Prostate gland (tissue), 2 donors: ENCODE data around the gene RTBDN.

Experiments used
- POLR2A ChIP-seq: fragments of 450-650 bp; IDR thresholded peaks from one replicate; pipeline ENCODE4 v1.6.1; 2016; ENCODE audit warnings: antibody characterized with exemption, mild to moderate bottlenecking
- POLR2AphosphoS5 ChIP-seq: sonication (generic); formaldehyde crosslinking; IDR thresholded peaks from one replicate; pipeline ENCODE4 v1.6.1; 2017; ENCODE audit warnings: antibody characterized with exemption
- TF ChIP-seq, protein P1 (sequence below), 4 experiments: fragments of 200-600 bp in 2 of 4; fragments of 450-650 bp in 2 of 4; sonication (generic) in 2 of 4; IDR thresholded peaks; 1 replicate in 3 of 4; 2 replicates in 1 of 4; pipeline ENCODE4 v1.5.1; 2016 to 2019; ENCODE audit warnings: antibody characterized with exemption in 4 of 4, mild to moderate bottlenecking in 2 of 4, moderate library complexity in 2 of 4

DNA sequence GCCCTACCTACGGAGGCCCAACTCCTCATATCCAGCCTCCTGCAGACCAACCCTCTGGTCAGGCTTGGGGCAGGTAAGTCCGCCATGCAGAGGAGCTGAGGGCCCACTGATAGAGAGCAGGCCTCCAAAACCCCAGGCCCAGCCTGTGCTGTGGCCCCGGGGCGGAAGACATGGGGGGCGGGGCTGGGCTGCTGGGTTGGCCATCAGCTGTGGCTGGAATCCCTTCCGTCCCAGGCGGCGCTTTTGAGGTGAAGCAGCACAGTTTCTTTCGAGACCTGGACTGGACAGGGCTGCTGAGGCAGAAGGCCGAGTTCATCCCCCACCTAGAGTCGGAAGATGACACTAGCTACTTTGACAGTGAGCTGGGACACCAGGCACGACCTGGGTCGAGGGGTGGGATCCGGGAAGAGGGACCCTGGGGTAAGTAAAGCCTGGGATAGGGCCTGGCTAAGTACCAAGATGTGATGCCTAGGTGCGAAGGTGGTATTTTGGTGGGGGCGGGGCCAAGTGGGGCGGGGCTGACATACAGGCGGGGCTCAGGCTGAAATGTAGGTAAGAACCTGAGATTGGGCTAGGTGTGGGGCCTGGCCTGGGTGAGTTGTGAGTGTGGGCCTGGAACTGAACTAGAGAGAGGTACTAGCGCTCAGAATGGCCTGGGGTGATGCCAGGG is 31.5 kb upstream of the RTBDN start:
- TF ChIP-seq POLR2A (no peak), POLR2AphosphoS5 (no peak)
- TF ChIP-seq, protein P1, sequence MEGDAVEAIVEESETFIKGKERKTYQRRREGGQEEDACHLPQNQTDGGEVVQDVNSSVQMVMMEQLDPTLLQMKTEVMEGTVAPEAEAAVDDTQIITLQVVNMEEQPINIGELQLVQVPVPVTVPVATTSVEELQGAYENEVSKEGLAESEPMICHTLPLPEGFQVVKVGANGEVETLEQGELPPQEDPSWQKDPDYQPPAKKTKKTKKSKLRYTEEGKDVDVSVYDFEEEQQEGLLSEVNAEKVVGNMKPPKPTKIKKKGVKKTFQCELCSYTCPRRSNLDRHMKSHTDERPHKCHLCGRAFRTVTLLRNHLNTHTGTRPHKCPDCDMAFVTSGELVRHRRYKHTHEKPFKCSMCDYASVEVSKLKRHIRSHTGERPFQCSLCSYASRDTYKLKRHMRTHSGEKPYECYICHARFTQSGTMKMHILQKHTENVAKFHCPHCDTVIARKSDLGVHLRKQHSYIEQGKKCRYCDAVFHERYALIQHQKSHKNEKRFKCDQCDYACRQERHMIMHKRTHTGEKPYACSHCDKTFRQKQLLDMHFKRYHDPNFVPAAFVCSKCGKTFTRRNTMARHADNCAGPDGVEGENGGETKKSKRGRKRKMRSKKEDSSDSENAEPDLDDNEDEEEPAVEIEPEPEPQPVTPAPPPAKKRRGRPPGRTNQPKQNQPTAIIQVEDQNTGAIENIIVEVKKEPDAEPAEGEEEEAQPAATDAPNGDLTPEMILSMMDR (IDR thresholded peaks at IDR 0.05) = no peak
